Globus pallidus (tissue), 1 donor: ENCODE measurements around the gene MAOB.
"Not testable (repeated sequence)": the region's sequence is repeated elsewhere in the genome, so short reads cannot be mapped to it uniquely, and the experiment has no call there.

Experiments
- DNase-seq: peaks from one replicate; pipeline ENCODE4 v3.0.0-alpha.2; 2015; ENCODE audit warnings: low spot score

MAOB gene

GRCh38 chrX:43753637-43754036 lies 128.6 kb downstream of the MAOB start:
- no peak for DNase-seq

- DNase-seq: peak; percentile 44
Measured at GRCh38 chrX:43750248-43750676, 132.0 kb downstream of the MAOB start.

GRCh38 chrX:43747476-43747875 lies 134.8 kb downstream of the MAOB start:
- no peak for DNase-seq

- DNase-seq: no peak
Measured at GRCh38 chrX:43745938-43746721, 136.1 kb downstream of the MAOB start.

GRCh38 chrX:43744284-43744683 lies 138.0 kb downstream of the MAOB start:
- DNase-seq: no peak

GRCh38 chrX:43743100-43743822 lies 139.0 kb downstream of the MAOB start:
- DNase-seq: no peak

- peak; percentile 10 for DNase-seq
Measured at GRCh38 chrX:43741843-43742573, 140.2 kb downstream of the MAOB start.

- DNase-seq: no peak
Measured at GRCh38 chrX:43735957-43736356, 146.3 kb downstream of the MAOB start.

GRCh38 chrX:43735534-43735933 lies 146.7 kb downstream of the MAOB start:
- no peak for DNase-seq

GRCh38 chrX:43734444-43734843 lies 147.8 kb downstream of the MAOB start:
- DNase-seq: no peak

GRCh38 chrX:43733699-43734098 lies 148.6 kb downstream of the MAOB start:
- DNase-seq: no peak

GRCh38 chrX:43731086-43731485 lies 151.2 kb downstream of the MAOB start:
- DNase-seq: no peak

GRCh38 chrX:43728966-43729365 lies 153.3 kb downstream of the MAOB start:
- DNase-seq: no peak

GRCh38 chrX:43728002-43728401 lies 154.2 kb downstream of the MAOB start:
- no peak for DNase-seq

- DNase-seq: not testable (repeated sequence)
Measured at GRCh38 chrX:43727254-43727653, 155.0 kb downstream of the MAOB start.

GRCh38 chrX:43725227-43725626 lies 157.0 kb downstream of the MAOB start:
- DNase-seq: not testable (repeated sequence)

- DNase-seq: no peak
Measured at GRCh38 chrX:43720961-43721360, 161.3 kb downstream of the MAOB start.

- no peak for DNase-seq
Measured at GRCh38 chrX:43720082-43720481, 162.2 kb downstream of the MAOB start.

- no peak for DNase-seq
Measured at GRCh38 chrX:43718956-43719355, 163.3 kb downstream of the MAOB start.

- DNase-seq: no peak
Measured at GRCh38 chrX:43718546-43718945, 163.7 kb downstream of the MAOB start.

- DNase-seq: no peak
Measured at GRCh38 chrX:43718081-43718480, 164.2 kb downstream of the MAOB start.

- DNase-seq: no peak
Measured at GRCh38 chrX:43717161-43717560, 165.1 kb downstream of the MAOB start.

GRCh38 chrX:43716696-43717095 lies 165.6 kb downstream of the MAOB start:
- no peak for DNase-seq
